HG03460 (cell line): ENCODE results near the gene TLCD5.

Source experiments
- ATAC-seq: cut with Tn5 transposase; IDR thresholded peaks from one replicate; pipeline ENCODE4 v1.9.1; 2021; ENCODE audit not compliant: unreplicated experiment

The TLCD5 gene

GRCh38 chr11:120336641-120337354 is 11.7 kb downstream of the TLCD5 start:
- peak; percentile 34 for ATAC-seq

GRCh38 chr11:120337355-120338106 is 12.4 kb downstream of the TLCD5 start:
- no peak for ATAC-seq

- ATAC-seq, result no peak
Measured at GRCh38 chr11:120338107-120338933, 13.2 kb downstream of the TLCD5 start.

GRCh38 chr11:120339394-120339890 is 14.3 kb downstream of the TLCD5 start:
- no peak for ATAC-seq

- no peak for ATAC-seq
Measured at GRCh38 chr11:120340529-120340928, 15.4 kb downstream of the TLCD5 start.

- no peak for ATAC-seq
Measured at GRCh38 chr11:120342226-120342625, 17.1 kb downstream of the TLCD5 start.

GRCh38 chr11:120342678-120343077 is 17.6 kb downstream of the TLCD5 start:
- no peak for ATAC-seq

GRCh38 chr11:120343429-120343828 is 18.3 kb downstream of the TLCD5 start:
- ATAC-seq, result peak; percentile 56

GRCh38 chr11:120344302-120345004 is 19.4 kb downstream of the TLCD5 start:
- ATAC-seq, result peak; percentile 87

- ATAC-seq, result no peak
Measured at GRCh38 chr11:120346233-120346632, 21.1 kb downstream of the TLCD5 start.

- ATAC-seq, result no peak
Measured at GRCh38 chr11:120350637-120351036, 25.5 kb downstream of the TLCD5 start.

GRCh38 chr11:120352405-120352804 is 27.3 kb downstream of the TLCD5 start:
- ATAC-seq, result no peak

GRCh38 chr11:120354068-120354467 is 29.0 kb downstream of the TLCD5 start:
- ATAC-seq, result no peak

GRCh38 chr11:120354779-120355178 is 29.7 kb downstream of the TLCD5 start:
- ATAC-seq, result no peak

- no peak for ATAC-seq
Measured at GRCh38 chr11:120357620-120358019, 32.5 kb downstream of the TLCD5 start.

GRCh38 chr11:120358729-120359128 is 33.6 kb downstream of the TLCD5 start:
- ATAC-seq, result no peak

GRCh38 chr11:120363436-120363835 is 38.3 kb downstream of the TLCD5 start:
- ATAC-seq, result no peak

GRCh38 chr11:120365512-120365911 is 40.4 kb downstream of the TLCD5 start:
- ATAC-seq, result no peak

- ATAC-seq, result no peak
Measured at GRCh38 chr11:120372296-120372695, 47.2 kb downstream of the TLCD5 start.

- no peak for ATAC-seq
Measured at GRCh38 chr11:120375076-120375475, 50.0 kb downstream of the TLCD5 start.
